H1 (cell line): ENCODE results near the gene THTPA. TPM values are rescaled to one million over a fixed set of nuclear protein-coding genes. Genes with fewer than 3 reads are reported as not detected.
A peak's percentile ranks its signal among the peaks of the same experiment; 100 is the strongest.

Experiments
- CTCF ChIA-PET: fragments of 300-600 bp; sonication (Branson Sonifier 250); formaldehyde crosslinking; loops from one replicate; lab custom pipeline; 2021; ENCODE audit not compliant: partially characterized antibody; lab: Charles Lee
- POLR2A ChIA-PET: fragments of 300-600 bp; sonication (Branson Sonifier 250); formaldehyde crosslinking; loops from one replicate; lab custom pipeline; 2021; ENCODE audit warnings: inconsistent platforms; ENCODE audit not compliant: partially characterized antibody; lab: Charles Lee
- DNase-seq, 2 experiments: peaks; one replicate each; pipeline versions ENCODE4 v3.0.0 to v3.0.0-alpha.2; 2010 to 2022; ENCODE audit warnings: low spot score in 2 of 2, low read depth in 1 of 2, mixed read lengths in 1 of 2
- FAIRE-seq: peaks from 2 replicates; lab custom pipeline; 2011; peaks lifted over from hg19 to GRCh38; lab: Jason Lieb, UNC
- H2AFZ ChIP-seq: 2 replicates; pipeline ENCODE4 v1.8.1; 2012; ENCODE audit warnings: low read length, inconsistent platforms
- H2AK5ac ChIP-seq: 2 replicates; pipeline ENCODE4 v1.6.1; 2013; ENCODE audit warnings: low read depth, low read length
- H2BK120ac ChIP-seq: replicated peaks from 2 replicates; pipeline ENCODE3; 2013; ENCODE audit warnings: low read depth, low read length, inconsistent platforms
- H2BK12ac ChIP-seq: 2 replicates; pipeline ENCODE4 v1.6.1; 2013; ENCODE audit warnings: low read depth, low read length
- H2BK15ac ChIP-seq: 2 replicates; pipeline ENCODE4 v1.6.1; 2013; ENCODE audit warnings: low read length
- H2BK20ac ChIP-seq: 2 replicates; pipeline ENCODE4 v1.6.1; 2013; ENCODE audit warnings: low read length
- H2BK5ac ChIP-seq: 2 replicates; pipeline ENCODE4 v1.6.1; 2013; ENCODE audit warnings: low read depth, low read length
- H3K14ac ChIP-seq: 2 replicates; pipeline ENCODE4 v1.6.1; 2013; ENCODE audit warnings: inconsistent platforms; ENCODE audit not compliant: insufficient read length
- H3K18ac ChIP-seq: 2 replicates; pipeline ENCODE4 v1.6.1; 2013; ENCODE audit warnings: low read length; ENCODE audit errors: extremely low read depth
- H3K23ac ChIP-seq: 2 replicates; pipeline ENCODE4 v1.6.1; 2013; ENCODE audit warnings: inconsistent platforms; ENCODE audit not compliant: insufficient read length
- H3K23me2 ChIP-seq: 2 replicates; pipeline ENCODE4 v1.6.1; 2013; ENCODE audit warnings: low read depth, low read length
- H3K27ac ChIP-seq: 2 replicates; pipeline ENCODE4 v1.6.1; 2011; ENCODE audit warnings: low read depth, low read length, inconsistent platforms
- H3K27me3 ChIP-seq, 4 experiments: replicated peaks in 1 of 4; 1 replicate in 1 of 4; 2 replicates in 3 of 4; pipeline versions ENCODE4 v1.6.1 to v1.8.1; 2011 to 2013; ENCODE audit warnings: low read length in 3 of 4, mild to moderate bottlenecking in 3 of 4, inconsistent platforms in 2 of 4, mixed read lengths in 2 of 4, moderate library complexity in 1 of 4; ENCODE audit not compliant: control insufficient read depth in 3 of 4, insufficient read depth in 3 of 4; ENCODE audit errors: extremely low read depth in 1 of 4
- H3K36me3 ChIP-seq, 4 experiments: 2 replicates each; pipeline versions ENCODE4 v1.6.1 to v1.8.1; 2011 to 2013; ENCODE audit warnings: mild to moderate bottlenecking in 4 of 4, low read length in 3 of 4, moderate library complexity in 2 of 4, control low read depth in 1 of 4, inconsistent platforms in 1 of 4; ENCODE audit not compliant: insufficient read depth in 4 of 4, control insufficient read depth in 2 of 4
- H3K4ac ChIP-seq: replicated peaks from 2 replicates; pipeline ENCODE3; 2013; ENCODE audit warnings: low read length, low read depth, mixed read lengths, inconsistent platforms; ENCODE audit not compliant: insufficient read length
- H3K4me1 ChIP-seq, 4 experiments: replicated peaks in 1 of 4; 1 replicate in 1 of 4; 2 replicates in 3 of 4; pipeline versions ENCODE4 v1.6.1 to v1.8.1; 2011 to 2013; ENCODE audit warnings: low read length in 3 of 4, inconsistent platforms in 2 of 4, mixed read lengths in 1 of 4; ENCODE audit not compliant: insufficient read depth in 4 of 4, control insufficient read depth in 3 of 4
- H3K4me2 ChIP-seq, 2 experiments: 2 replicates each; pipeline versions ENCODE4 v1.6.1 to v1.8.1; 2011 to 2013; ENCODE audit warnings: low read depth in 2 of 2, low read length in 2 of 2, control low read depth in 1 of 2, inconsistent platforms in 1 of 2, mild to moderate bottlenecking in 1 of 2; ENCODE audit not compliant: insufficient read depth in 1 of 2
- H3K4me3 ChIP-seq, 4 experiments: fragments of 200-600, 300-600 bp in 1 of 4; sonication (generic), shearing (Covaris generic), sonication (Bioruptor Twin) in 1 of 4; 2 replicates each; pipeline versions ENCODE4 v1.5.1 to v1.8.1; 2011 to 2016; ENCODE audit warnings: low read length in 4 of 4, low read depth in 3 of 4, control low read depth in 2 of 4, inconsistent platforms in 2 of 4, mild to moderate bottlenecking in 2 of 4, mixed read lengths in 1 of 4, moderate library complexity in 1 of 4; ENCODE audit not compliant: insufficient read depth in 2 of 4; ENCODE audit errors: extremely low read depth in 1 of 4
- H3K56ac ChIP-seq: replicated peaks from 2 replicates; pipeline ENCODE3; 2013; ENCODE audit warnings: low read depth, mild to moderate bottlenecking, mixed read lengths, low read length, inconsistent platforms; ENCODE audit not compliant: insufficient read length
- H3K79me1 ChIP-seq: 2 replicates; pipeline ENCODE4 v1.6.1; 2013; ENCODE audit warnings: low read depth, low read length, control low read depth
- H3K79me2 ChIP-seq, 2 experiments: 2 replicates each; pipeline versions ENCODE4 v1.6.1 to v1.8.1; 2012 to 2013; ENCODE audit warnings: low read length in 2 of 2, mild to moderate bottlenecking in 2 of 2, inconsistent platforms in 1 of 2; ENCODE audit not compliant: insufficient read depth in 2 of 2, control insufficient read depth in 1 of 2
- H3K9ac ChIP-seq, 4 experiments: replicated peaks in 1 of 4; 1 replicate in 1 of 4; 2 replicates in 3 of 4; pipeline versions ENCODE4 v1.6.1 to v1.8.1; 2011 to 2013; ENCODE audit warnings: low read depth in 3 of 4, low read length in 3 of 4, control low read depth in 2 of 4, mild to moderate bottlenecking in 2 of 4, moderate library complexity in 2 of 4, inconsistent platforms in 1 of 4; ENCODE audit errors: extremely low read depth in 1 of 4
- H3K9me3 ChIP-seq, 2 experiments: 2 replicates each; pipeline versions ENCODE4 v1.6.1 to v1.8.1; 2012 to 2013; ENCODE audit warnings: mild to moderate bottlenecking in 2 of 2, moderate library complexity in 2 of 2, control low read depth in 1 of 2, inconsistent platforms in 1 of 2, low read depth in 1 of 2, low read length in 1 of 2, mixed read lengths in 1 of 2; ENCODE audit not compliant: insufficient read depth in 2 of 2
- H4K20me1 ChIP-seq, 2 experiments: replicated peaks in 1 of 2; 2 replicates each; pipeline versions ENCODE3 to v1.8.1; 2011 to 2013; ENCODE audit warnings: inconsistent platforms in 2 of 2, low read length in 2 of 2, mild to moderate bottlenecking in 1 of 2; ENCODE audit not compliant: insufficient read depth in 2 of 2, control insufficient read depth in 1 of 2
- H4K5ac ChIP-seq: 2 replicates; pipeline ENCODE4 v1.6.1; 2013; ENCODE audit warnings: low read length, low read depth, mixed read lengths, inconsistent platforms; ENCODE audit not compliant: insufficient read length
- H4K8ac ChIP-seq: 2 replicates; pipeline ENCODE4 v1.8.0; 2013; ENCODE audit warnings: mild to moderate bottlenecking, moderate library complexity, low read length, inconsistent platforms; ENCODE audit not compliant: insufficient read depth; ENCODE audit errors: extremely low read depth
- H4K91ac ChIP-seq: replicated peaks from 2 replicates; pipeline ENCODE3; 2013; ENCODE audit warnings: low read length, mixed read lengths, inconsistent platforms; ENCODE audit not compliant: insufficient read length
- BCL11A ChIP-seq, 2 experiments: IDR thresholded peaks; one replicate each; pipeline ENCODE4 v1.6.1; 2011; ENCODE audit warnings: low read depth in 2 of 2, low read length in 2 of 2, mild to moderate bottlenecking in 2 of 2
- CHD1 ChIP-seq: IDR thresholded peaks from 2 replicates; pipeline ENCODE4 v1.6.1; 2012; ENCODE audit warnings: low read depth, low read length, improper control_type of control experiment
- KDM1A ChIP-seq: fragments of 200-600, 300-600 bp; sonication (generic); IDR thresholded peaks from 2 replicates; pipeline ENCODE4 v1.7.1; 2016; ENCODE audit warnings: mild to moderate bottlenecking, low read length, borderline replicate concordance
- RAD21 ChIP-seq, 2 experiments: IDR thresholded peaks in 1 of 2; conservative IDR thresholded peaks in 1 of 2; 2 replicates each; pipeline ENCODE4 v1.6.1; 2011; ENCODE audit warnings: low read depth in 2 of 2, low read length in 2 of 2, improper control_type of control experiment in 1 of 2, inconsistent platforms in 1 of 2, mild to moderate bottlenecking in 1 of 2, moderate library complexity in 1 of 2
- WGBS, 2 experiments: shearing (Covaris generic) in 1 of 2; methylation state at CpG; one replicate each; pipeline versions ENCODE4 v1.1.6 to v1.1.7; 2013 to 2015; ENCODE audit warnings: low lambda C conversion rate in 2 of 2, mixed read lengths in 2 of 2, inconsistent platforms in 1 of 2, low coverage in 1 of 2, missing lambda C conversion rate in 1 of 2; ENCODE audit not compliant: insufficient replicate concordance in 2 of 2, insufficient coverage in 1 of 2, insufficient read length in 1 of 2; ENCODE audit errors: extremely low coverage in 1 of 2, missing lambda C conversion rate in 1 of 2; 5-methylcytosine and 5-hydroxymethylcytosine counted together
- polyA plus RNA-seq, 7 experiments: library from polyadenylated mRNA; depleted of rRNA in 3 of 7; stranded (reverse) in 5 of 7; unstranded in 2 of 7; fragments of >200 nt in 5 of 7; fragments of 200-250 nt in 2 of 7; gene quantifications; 1 replicate in 5 of 7; 2 replicates in 1 of 7; 4 replicates in 1 of 7; pipeline versions ENCODE4 v1.2.1 to v1.2.3, GENCODE V29; 2011 to 2013; ENCODE audit warnings: missing spikeins in 2 of 7, mixed read lengths in 2 of 7
- total RNA-seq: library from RNA; stranded (reverse); fragmentation: NEBNext Ultra II Directional; extraction: Animal tissue kit (Norgen Biotek cat#: 25700); gene quantifications from 2 replicates; pipeline ENCODE4 v1.2.1, GENCODE V29; 2021

Gene THTPA
- total and polyA plus RNA-seq, 2 of the 8 experiments (the other 6 are each of a cell fraction or from before 2014, with no cell fraction given) = 16.6 to 19.0 TPM

DNA sequence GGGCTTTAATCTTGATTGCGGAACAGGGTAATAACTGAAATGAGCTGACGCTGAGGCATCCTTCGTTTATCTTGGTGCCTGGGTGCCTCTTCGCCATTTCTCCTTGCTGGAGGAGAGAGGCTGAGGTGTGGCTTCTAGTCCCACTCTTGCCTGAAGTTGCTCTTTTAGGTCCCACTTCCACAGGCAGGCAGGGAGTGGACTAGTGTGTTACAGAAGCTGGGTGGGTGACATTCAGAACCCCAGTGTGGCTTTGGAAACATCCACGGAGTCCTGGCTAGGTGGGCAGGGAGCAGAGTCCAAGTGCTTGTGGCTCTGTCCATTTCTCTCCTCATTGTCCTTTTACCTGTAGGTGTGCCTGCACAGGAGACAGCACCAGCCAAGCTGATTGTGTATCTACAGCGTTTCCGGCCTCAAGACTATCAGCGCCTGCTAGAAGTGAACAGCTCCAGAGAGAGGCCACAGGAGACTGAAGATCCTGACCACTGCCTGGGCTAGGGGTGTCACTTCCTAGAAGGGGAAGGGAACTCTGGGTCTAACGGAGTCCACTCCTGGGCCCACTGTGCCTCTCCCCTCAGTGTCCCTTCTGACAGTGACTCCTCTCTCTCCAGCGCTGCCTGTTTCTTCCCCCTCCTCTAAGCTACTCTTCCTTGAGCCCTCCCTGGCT is 2.4 kb downstream of the THTPA start:
- Histone ChIP-seq H2BK15ac (no peak overlapping the region), H3K36me3 (peaks cover 7 to 29% (median 11%) of the 10 kb centered on the region in 4 experiments; a peak in 7 of 8 replicates), H3K23ac (no peak overlapping the region), H3K4me2 (no peak overlapping the region), H3K23me2 (peaks cover 7% of the 10 kb centered on the region), H3K9me3 (no peaks in the 10 kb centered on the region)
- DNase-seq = no peak
- TF ChIP-seq KDM1A (no peak), BCL11A (IDR thresholded peaks at IDR 0.05; ENCODE audit: low read depth in 2 of 2, low read length in 2 of 2) (no peak), RAD21 (IDR thresholded peaks at IDR 0.05 in 1 of 2, conservative IDR thresholded peaks at IDR 0.05 in 1 of 2; ENCODE audit: low read depth in 2 of 2, low read length in 2 of 2) (no peak), CHD1 (no peak)
- TF ChIP-seq, all 59 proteins: peak for 0
- no peak overlapping the region for H3K4me3 ChIP-seq
- no peak overlapping the region for H4K91ac ChIP-seq
- H2BK12ac ChIP-seq = peak overlapping the region; percentile 14; the same call in 1 of the 2 replicates
- no peak overlapping the region for H4K5ac ChIP-seq
- no peak overlapping the region for H2AFZ ChIP-seq
- H2BK120ac ChIP-seq = no peak overlapping the region
- ChIA-PET POLR2A (interaction anchor here (0.7 to 52.7 kb wide), 4 partner anchors 9 to 80 kb away, joined by 3 to 1523 read pairs (median 492); partner anchors contain the start of genes AP1G2, NGDN and ZFHX2), CTCF (interaction anchor here (0.6 to 70.5 kb wide), 25 partner anchors 31 to 826 kb away, joined by 3 to 2092 read pairs (median 4); partner anchors contain the start of genes MYH7, NGDN and PABPN1)
- H3K4me1 ChIP-seq = peaks cover 0 to 14% (median 8%) of the 10 kb centered on the region in 4 experiments; a peak in 6 of 7 replicates
- H2BK5ac ChIP-seq = no peak overlapping the region; the same call in 1 of the 2 replicates
- no peak overlapping the region for H3K4ac ChIP-seq
- no peak overlapping the region for H3K56ac ChIP-seq
- H2AK5ac ChIP-seq = no peak overlapping the region
- no peak overlapping the region for H3K9ac ChIP-seq
- H4K20me1 ChIP-seq = peaks cover 0 to 7% of the 10 kb centered on the region in 2 experiments
- H3K79me2 ChIP-seq = peaks cover 0 to 19% of the 10 kb centered on the region in 2 experiments; a peak in 2 of 4 replicates
- H3K79me1 ChIP-seq = 0 out of 2 replicates have a peak, but pooled peaks cover 7% of the 10 kb centered on the region
- H3K18ac ChIP-seq = no peak overlapping the region
- H4K8ac ChIP-seq = no peak overlapping the region; the same call in 1 of the 2 replicates
- WGBS, 2 experiments = 87% methylated on average over 9 of the region's 10 CpGs; no CpG with 5 or more reads in 1 of the 2 experiments
- no peak overlapping the region; the same call in 1 of the 2 replicates for H3K27ac ChIP-seq
- no peaks in the 10 kb centered on the region for H3K27me3 ChIP-seq
- H3K14ac ChIP-seq = no peak overlapping the region
- no peak for FAIRE-seq
- no peak overlapping the region for H2BK20ac ChIP-seq
